Hypothalamus (tissue), 51 donors: ENCODE data around the gene HTRA1.

Experiments
- DNase-seq, 51 donors: peaks; one replicate each; lab custom pipeline; 2025; lab: John Stamatoyannopoulos, UW

HTRA1 gene

GRCh38 chr10:122461367-122461728 lies at the start of gene HTRA1:
TSS of gene HTRA1 (plus strand) at chr10:122461553. CDS start at chr10:122461653, 100 bp downstream.
- peak in 50 of 51 donors; percentile 20 to 96 (median 83) for DNase-seq

GRCh38 chr10:122413327-122413726 lies 48.0 kb upstream of the HTRA1 start:
- DNase-seq = no peak

- DNase-seq = no peak
These were observed 43.7 kb upstream of the HTRA1 start for GRCh38 chr10:122417667-122418066.

DNA sequence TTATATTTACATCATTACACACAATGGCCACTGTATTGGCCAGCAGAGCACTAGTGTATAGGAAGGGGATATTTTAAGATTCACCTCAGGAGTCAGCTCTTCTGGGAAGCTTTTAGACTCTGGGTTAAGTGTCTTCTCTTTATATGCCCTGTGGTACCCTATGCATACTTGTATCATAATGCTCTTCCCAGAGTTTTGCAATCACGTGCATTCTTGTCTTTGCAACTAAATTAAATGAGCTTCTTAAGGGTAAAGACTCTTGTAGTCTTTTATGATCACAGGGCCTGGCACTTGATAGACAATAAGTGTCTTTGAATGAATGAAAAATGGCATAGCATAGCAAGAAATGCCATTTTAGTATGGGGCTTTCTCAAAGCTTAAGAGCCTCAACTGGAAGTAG lies 42.3 kb upstream of the HTRA1 start:
- no peak for DNase-seq

- peak in 1 of 51 donors; percentile 26 for DNase-seq
These were observed 41.3 kb upstream of the HTRA1 start for GRCh38 chr10:122419876-122420623.

DNA sequence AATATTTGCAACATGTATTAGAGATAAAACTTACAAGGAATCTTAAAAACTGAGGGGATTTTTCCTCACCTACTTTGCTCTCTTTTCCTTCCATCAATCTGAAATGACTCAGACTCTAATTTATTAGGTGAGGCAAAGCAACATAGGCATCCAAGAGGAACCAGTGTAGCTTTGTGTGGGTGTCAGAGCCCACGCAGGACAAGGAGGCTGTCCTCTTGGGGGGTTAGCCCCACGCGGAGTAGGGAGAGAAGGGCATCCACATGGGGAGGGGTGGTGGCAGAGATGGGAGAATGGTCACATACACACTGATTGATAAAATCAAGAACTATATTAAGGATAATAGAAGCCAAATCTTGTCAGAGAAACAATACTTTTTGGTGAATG lies 40.7 kb upstream of the HTRA1 start:
- DNase-seq = no peak

DNA sequence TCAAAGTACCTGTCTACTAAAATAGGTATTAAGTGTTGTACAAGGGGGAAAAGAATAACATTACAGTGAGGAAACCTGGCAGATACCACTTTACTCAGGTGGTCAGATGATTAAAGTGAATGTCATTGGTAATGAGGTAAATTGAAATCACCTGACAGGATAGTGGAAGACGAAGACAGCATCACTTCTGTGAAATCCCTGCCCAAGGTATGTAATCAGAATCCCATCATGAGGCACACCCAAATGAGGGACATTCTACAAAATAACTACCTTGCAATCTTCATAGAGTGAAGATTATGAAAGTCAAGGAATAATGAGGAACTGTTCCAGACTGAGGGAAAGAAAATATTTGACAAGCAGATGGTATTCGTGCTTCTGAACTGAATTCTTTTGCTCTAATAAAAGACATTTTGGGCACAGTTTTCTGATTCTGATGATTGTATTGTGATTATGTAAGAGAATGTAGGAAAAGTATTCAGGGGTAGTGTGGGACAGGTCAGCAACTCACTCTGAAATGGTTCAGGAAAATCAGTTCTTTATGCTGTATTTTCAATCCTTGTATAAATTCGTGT lies 40.2 kb upstream of the HTRA1 start:
- no peak for DNase-seq

DNA sequence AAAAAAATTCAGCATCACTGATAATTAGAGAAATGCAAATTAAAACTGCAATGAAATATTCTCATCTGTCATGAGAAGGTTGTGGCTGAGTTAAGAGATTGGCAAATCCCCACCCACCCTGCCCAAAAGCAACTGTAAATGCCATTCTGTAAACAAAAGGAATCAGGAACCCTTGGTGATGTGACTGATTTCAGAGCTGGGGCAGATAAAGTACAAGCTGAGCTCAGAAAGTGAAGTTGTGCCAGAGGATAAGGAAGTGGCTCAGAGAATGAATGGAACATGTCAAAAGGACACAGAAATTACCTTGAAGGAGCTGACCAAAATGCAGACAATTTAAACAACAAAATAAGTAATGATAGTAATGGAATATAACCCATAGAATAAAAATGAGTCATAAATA lies 39.6 kb upstream of the HTRA1 start:
- no peak for DNase-seq

GRCh38 chr10:122422266-122422989 lies 38.9 kb upstream of the HTRA1 start:
- DNase-seq = no peak

GRCh38 chr10:122424059-122424458 lies 37.3 kb upstream of the HTRA1 start:
- DNase-seq = no peak

DNA sequence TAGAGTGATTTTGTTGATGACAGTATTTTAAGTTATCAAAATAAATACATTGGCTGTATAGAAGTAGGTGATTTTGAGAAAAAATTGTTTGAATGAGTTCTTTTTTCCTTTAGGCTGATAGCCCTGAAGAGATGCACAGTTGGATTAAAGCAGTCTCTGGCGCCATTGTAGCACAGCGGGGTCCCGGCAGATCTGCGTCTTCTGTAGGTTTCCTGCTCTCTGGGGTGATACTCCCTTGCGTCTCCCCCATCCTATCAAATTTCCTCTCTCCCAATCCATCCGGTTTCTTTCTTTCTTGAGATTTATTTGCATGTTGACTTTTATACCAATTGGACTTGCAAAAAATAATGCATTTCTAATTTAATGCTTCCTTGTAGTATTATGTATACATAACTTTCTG lies 34.5 kb upstream of the HTRA1 start:
- no peak for DNase-seq

GRCh38 chr10:122427280-122427679 lies 34.1 kb upstream of the HTRA1 start:
- DNase-seq = no peak

- DNase-seq = peak in 1 of 51 donors; percentile 41
These were observed 26.0 kb upstream of the HTRA1 start for GRCh38 chr10:122435212-122435827.

- DNase-seq = no peak
These were observed 19.4 kb upstream of the HTRA1 start for GRCh38 chr10:122441961-122442360.

DNA sequence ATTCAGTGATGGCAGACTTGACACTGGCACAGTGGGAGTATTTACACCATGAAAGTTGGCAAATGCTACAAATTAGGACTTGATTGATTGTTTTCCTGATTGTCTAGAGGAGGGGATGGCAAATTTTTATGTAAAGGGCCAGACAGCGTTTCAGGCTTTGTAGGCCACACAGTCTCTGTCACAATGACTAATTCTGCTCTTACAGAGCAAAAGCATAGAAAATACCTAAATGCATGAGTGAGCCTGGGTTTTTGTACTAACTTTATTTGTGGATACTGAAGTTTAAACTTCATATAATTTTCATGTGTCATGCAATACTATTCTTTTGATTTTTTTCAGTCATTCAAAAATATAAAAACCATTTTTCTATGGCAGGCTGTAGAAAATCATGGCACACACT lies 15.9 kb upstream of the HTRA1 start:
- no peak for DNase-seq

GRCh38 chr10:122445904-122446303 lies 15.4 kb upstream of the HTRA1 start:
- DNase-seq = no peak

- DNase-seq = peak in 1 of 51 donors; percentile 24
These were observed 14.5 kb upstream of the HTRA1 start for GRCh38 chr10:122446668-122447423.

DNA sequence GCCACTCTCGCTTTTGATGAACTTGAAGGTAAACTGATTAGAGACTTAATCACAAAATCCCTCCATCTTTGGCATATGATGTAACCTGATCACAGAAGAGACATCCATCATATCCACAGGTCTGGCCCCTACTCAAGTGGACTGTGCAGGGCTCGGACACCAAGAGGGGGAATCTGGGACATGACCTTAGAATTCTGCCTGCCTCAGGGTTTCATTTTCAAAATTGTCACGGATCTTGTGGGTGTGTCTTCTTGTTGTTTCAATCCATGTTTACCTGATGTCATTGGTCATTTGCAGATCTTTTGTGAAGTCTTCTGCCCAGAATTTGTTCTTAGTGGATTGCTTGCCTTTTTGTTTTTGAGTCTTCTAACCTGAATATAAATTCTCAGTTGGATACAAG lies 12.8 kb upstream of the HTRA1 start:
- DNase-seq = no peak

DNA sequence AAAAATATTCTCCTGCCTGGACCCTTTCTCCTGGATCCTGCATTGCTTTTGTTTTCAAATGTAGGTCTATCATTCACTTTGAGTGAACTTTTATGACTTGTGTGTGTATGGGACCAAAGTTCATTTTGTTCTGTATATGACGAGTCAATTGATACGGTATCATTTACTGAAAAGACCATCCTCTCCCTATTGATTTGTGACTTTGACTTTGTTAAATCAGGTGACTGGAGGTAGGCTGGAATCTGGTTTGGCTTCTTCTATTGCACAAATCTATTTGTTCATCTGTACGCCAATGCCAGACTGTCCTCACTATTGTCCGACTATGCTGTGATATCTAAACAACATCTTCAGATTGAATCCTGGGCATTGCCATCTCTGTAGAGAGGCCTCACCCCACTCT lies 12.2 kb upstream of the HTRA1 start:
- no peak for DNase-seq

- DNase-seq = no peak
These were observed 10.9 kb upstream of the HTRA1 start for GRCh38 chr10:122450353-122450990.
